ENCODE measurements around the gene ZSCAN32.

ZSCAN32 gene

DNA sequence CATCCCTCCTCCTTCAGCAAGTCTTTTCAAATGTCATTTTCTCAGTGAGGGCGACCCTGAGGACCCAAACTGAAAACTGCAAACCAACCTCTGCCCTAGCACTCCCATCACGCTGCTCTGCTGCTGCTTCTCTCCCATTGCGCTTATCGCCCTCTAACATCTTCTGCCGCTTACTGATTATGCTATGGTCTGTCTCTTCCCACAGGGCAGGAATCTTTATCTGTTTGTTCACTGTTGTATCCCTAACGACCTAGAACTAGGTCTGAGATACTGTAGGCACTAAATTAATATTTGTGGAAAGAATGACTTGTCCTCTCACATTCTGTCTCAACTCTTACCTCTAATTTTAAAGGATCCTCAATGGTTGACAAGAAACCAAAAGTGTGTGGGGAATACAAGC is 12.5 kb downstream of the ZSCAN32 start:
- TF ChIP-seq POLR2AphosphoS5 (IDR thresholded peaks at IDR 0.05; ENCODE audit: low read depth) (no peak), SPI1 (IDR thresholded peaks at IDR 0.05; ENCODE audit: borderline replicate concordance, low read depth) (no peak), GABPA (IDR thresholded peaks at IDR 0.05; ENCODE audit: low read depth) (no peak)
- TF ChIP-seq, protein P1, sequence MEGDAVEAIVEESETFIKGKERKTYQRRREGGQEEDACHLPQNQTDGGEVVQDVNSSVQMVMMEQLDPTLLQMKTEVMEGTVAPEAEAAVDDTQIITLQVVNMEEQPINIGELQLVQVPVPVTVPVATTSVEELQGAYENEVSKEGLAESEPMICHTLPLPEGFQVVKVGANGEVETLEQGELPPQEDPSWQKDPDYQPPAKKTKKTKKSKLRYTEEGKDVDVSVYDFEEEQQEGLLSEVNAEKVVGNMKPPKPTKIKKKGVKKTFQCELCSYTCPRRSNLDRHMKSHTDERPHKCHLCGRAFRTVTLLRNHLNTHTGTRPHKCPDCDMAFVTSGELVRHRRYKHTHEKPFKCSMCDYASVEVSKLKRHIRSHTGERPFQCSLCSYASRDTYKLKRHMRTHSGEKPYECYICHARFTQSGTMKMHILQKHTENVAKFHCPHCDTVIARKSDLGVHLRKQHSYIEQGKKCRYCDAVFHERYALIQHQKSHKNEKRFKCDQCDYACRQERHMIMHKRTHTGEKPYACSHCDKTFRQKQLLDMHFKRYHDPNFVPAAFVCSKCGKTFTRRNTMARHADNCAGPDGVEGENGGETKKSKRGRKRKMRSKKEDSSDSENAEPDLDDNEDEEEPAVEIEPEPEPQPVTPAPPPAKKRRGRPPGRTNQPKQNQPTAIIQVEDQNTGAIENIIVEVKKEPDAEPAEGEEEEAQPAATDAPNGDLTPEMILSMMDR (IDR thresholded peaks at IDR 0.05; ENCODE audit: insufficient read depth, low read length): no peak
- TF ChIP-seq, protein P2, sequence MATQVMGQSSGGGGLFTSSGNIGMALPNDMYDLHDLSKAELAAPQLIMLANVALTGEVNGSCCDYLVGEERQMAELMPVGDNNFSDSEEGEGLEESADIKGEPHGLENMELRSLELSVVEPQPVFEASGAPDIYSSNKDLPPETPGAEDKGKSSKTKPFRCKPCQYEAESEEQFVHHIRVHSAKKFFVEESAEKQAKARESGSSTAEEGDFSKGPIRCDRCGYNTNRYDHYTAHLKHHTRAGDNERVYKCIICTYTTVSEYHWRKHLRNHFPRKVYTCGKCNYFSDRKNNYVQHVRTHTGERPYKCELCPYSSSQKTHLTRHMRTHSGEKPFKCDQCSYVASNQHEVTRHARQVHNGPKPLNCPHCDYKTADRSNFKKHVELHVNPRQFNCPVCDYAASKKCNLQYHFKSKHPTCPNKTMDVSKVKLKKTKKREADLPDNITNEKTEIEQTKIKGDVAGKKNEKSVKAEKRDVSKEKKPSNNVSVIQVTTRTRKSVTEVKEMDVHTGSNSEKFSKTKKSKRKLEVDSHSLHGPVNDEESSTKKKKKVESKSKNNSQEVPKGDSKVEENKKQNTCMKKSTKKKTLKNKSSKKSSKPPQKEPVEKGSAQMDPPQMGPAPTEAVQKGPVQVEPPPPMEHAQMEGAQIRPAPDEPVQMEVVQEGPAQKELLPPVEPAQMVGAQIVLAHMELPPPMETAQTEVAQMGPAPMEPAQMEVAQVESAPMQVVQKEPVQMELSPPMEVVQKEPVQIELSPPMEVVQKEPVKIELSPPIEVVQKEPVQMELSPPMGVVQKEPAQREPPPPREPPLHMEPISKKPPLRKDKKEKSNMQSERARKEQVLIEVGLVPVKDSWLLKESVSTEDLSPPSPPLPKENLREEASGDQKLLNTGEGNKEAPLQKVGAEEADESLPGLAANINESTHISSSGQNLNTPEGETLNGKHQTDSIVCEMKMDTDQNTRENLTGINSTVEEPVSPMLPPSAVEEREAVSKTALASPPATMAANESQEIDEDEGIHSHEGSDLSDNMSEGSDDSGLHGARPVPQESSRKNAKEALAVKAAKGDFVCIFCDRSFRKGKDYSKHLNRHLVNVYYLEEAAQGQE (IDR thresholded peaks at IDR 0.05; ENCODE audit: insufficient replicate concordance, low read depth): no peak
- no peak overlapping the region for H3K4me3 ChIP-seq (replicated peaks; ENCODE audit: insufficient read depth, low read length)
- no peaks in the 10 kb centered on the region for H3K27me3 ChIP-seq (ENCODE audit: insufficient read depth, poor library complexity, severe bottlenecking)
- no peak for DNase-seq (ENCODE audit: low read depth in 1 of 2, low spot score in 1 of 2)
- no peak overlapping the region for H3K27ac ChIP-seq (replicated peaks)

DNA sequence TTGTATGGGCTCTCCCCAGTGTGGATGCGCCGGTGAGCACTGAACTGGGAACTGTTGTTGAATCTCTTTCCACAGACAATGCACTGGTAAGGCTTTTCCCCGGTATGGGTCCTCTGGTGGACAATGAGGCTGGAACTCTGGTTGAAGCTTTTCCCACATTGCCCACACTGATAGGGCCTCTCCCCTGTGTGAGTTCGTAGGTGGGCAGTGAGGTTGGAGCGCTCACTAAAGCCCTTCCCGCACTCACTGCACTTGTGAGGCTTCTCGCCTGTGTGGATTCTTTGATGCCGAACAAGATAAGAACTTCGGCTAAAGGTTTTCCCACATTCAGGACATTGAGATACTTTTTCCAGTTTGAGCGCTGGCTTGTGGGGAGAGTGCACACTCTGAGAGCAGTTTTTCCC is 17.8 kb downstream of the ZSCAN32 start:
- Histone ChIP-seq H3K27ac (replicated peaks) (no peak overlapping the region), H3K4me3 (replicated peaks; ENCODE audit: insufficient read depth, low read length) (no peak overlapping the region), H3K27me3 (ENCODE audit: insufficient read depth, poor library complexity, severe bottlenecking) (no peaks in the 10 kb centered on the region)
- no peak for DNase-seq (ENCODE audit: low read depth in 1 of 2, low spot score in 1 of 2)
- TF ChIP-seq, protein P1 (IDR thresholded peaks at IDR 0.05; ENCODE audit: insufficient read depth, low read length): no peak
- TF ChIP-seq POLR2AphosphoS5 (IDR thresholded peaks at IDR 0.05; ENCODE audit: low read depth) (no peak), SPI1 (IDR thresholded peaks at IDR 0.05; ENCODE audit: borderline replicate concordance, low read depth) (no peak), GABPA (IDR thresholded peaks at IDR 0.05; ENCODE audit: low read depth) (no peak)
- TF ChIP-seq, protein P2 (IDR thresholded peaks at IDR 0.05; ENCODE audit: insufficient replicate concordance, low read depth): no peak

DNA sequence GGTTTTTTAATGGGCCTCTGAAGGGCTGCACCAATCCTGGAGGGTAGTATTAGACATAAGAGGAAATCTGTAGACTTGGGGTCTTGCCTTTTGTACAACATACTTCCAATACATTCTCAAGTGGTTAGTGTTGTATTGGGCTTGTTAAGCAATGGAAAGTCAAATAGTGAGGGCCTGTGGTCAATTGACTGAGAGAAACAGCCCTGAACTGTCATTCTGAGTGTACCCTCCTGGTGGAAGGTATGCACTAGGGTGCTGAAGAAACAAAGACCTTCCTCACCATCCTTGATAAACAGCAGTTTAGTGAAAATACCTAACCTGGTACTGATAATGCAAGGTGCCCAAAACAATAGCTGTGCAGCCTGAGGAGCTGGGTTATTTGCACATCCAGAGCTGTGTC is 22.9 kb downstream of the ZSCAN32 start:
- H3K4me3 ChIP-seq (replicated peaks; ENCODE audit: insufficient read depth, low read length): no peak overlapping the region
- TF ChIP-seq GABPA (IDR thresholded peaks at IDR 0.05; ENCODE audit: low read depth) (no peak), POLR2AphosphoS5 (IDR thresholded peaks at IDR 0.05; ENCODE audit: low read depth) (no peak), SPI1 (IDR thresholded peaks at IDR 0.05; ENCODE audit: borderline replicate concordance, low read depth) (no peak)
- TF ChIP-seq, protein P2 (IDR thresholded peaks at IDR 0.05; ENCODE audit: insufficient replicate concordance, low read depth): no peak
- TF ChIP-seq, protein P1 (IDR thresholded peaks at IDR 0.05; ENCODE audit: insufficient read depth, low read length): no peak
- H3K27me3 ChIP-seq (ENCODE audit: insufficient read depth, poor library complexity, severe bottlenecking): no peaks in the 10 kb centered on the region
- DNase-seq (ENCODE audit: low read depth in 1 of 2, low spot score in 1 of 2): no peak
- H3K27ac ChIP-seq (replicated peaks): no peak overlapping the region
